ENCODE results near the gene PRR12.

DNA sequence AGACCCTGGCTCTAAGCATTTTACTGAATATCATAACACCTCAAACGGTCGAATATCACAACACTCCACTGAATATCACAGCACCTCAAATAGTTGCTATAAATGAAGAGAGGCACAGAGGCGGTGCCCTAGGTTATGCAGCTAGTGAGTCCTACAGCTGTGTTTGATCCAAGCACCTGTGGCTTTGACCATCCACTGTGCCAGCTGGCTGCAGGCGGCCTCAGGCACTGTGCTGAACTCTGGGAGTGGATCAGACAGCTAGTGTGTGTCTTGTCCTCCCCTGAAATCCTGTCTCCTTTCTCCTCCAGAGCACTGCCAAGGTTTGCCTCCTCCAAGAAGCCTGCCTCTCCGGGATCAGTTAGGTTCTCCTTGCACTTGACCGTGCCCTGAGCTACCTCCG is 18.0 kb upstream of the PRR12 start:
- TF ChIP-seq, protein P1, sequence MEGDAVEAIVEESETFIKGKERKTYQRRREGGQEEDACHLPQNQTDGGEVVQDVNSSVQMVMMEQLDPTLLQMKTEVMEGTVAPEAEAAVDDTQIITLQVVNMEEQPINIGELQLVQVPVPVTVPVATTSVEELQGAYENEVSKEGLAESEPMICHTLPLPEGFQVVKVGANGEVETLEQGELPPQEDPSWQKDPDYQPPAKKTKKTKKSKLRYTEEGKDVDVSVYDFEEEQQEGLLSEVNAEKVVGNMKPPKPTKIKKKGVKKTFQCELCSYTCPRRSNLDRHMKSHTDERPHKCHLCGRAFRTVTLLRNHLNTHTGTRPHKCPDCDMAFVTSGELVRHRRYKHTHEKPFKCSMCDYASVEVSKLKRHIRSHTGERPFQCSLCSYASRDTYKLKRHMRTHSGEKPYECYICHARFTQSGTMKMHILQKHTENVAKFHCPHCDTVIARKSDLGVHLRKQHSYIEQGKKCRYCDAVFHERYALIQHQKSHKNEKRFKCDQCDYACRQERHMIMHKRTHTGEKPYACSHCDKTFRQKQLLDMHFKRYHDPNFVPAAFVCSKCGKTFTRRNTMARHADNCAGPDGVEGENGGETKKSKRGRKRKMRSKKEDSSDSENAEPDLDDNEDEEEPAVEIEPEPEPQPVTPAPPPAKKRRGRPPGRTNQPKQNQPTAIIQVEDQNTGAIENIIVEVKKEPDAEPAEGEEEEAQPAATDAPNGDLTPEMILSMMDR (IDR thresholded peaks at IDR 0.05): no peak
- no peak for TF ChIP-seq POLR2A (IDR thresholded peaks at IDR 0.05)
- no peak for TF ChIP-seq POLR2AphosphoS5 (IDR thresholded peaks at IDR 0.05; ENCODE audit: insufficient read depth in 1 of 2, low read depth in 1 of 2)

All from vagina (tissue), 2 donors.